ENCODE measurements around the gene GAPDHS.

The GAPDHS gene

DNA sequence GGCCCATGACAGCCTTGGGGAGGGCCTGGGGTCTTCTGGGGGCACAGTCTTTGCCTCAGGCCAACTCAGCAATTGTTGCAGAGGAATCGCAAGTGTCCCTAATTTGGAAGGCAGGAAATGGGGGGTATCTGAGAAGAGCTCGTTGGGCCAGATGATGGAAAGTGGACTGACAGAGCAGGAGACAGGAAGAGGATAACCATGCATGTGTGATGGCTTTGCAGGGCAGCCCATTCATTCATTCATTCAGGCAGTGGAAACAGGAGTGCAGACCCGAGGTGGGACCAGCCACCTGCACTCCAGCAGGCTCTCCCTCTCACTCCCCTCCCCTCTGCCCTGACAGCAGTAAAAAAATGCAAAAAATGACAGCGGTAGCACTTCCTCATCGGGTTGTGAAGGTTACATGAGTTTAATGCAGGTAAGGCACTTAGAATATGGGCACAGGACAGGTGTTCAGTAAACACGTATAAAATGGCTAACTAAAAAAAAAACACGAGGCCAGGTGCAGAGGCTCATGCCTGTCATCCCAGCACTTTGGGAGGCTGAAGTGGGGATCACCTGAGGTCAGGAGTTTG is 7.2 kb downstream of the GAPDHS start:
- DNase-seq: no peak

DNA sequence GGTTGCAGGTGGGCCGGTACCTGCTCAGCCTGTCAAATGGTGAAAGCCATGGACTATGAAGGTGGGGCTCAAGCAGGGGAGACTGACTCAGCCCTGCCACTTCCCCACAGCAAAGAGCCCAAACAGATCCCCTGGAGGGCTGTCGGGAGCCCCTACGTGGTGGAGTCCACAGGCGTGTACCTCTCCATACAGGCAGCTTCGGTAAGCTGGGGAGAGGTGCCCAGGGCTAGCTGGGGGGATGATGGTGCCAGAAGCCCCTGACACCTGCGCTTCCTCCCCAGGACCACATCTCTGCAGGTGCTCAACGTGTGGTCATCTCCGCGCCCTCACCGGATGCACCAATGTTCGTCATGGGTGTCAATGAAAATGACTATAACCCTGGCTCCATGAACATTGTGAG is 9.0 kb downstream of the GAPDHS start:
- no peak for DNase-seq

DNA sequence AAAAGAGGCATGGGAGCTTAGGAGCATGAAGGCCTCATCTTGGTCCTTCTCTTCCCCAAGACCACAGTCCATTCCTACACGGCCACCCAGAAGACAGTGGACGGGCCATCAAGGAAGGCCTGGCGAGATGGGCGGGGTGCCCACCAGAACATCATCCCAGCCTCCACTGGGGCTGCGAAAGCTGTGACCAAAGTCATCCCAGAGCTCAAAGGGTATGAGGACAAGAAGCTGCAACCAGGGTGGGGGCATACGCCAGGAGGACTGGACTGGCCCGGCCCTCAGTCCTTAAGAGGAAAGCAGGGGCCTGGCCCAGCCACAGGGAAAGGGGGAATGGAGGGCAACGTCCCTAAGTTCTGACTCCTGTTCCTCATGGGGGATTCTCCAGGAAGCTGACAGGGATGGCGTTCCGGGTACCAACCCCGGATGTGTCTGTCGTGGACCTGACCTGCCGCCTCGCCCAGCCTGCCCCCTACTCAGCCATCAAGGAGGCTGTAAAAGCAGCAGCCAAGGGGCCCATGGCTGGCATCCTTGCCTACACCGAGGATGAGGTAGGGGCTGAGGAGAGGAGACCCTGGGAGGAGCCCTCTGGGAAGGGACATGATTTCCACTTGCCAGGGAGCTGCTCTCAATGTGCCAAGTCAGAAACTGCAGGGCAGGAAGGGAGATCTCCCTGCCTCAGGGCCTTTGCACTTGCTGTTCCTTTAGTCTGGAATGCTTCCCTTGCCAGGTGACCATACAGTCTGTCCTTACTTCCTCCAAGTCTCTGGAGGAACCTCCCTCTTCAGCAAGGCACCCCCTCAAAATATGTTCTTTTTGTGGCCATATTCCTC is 10.2 kb downstream of the GAPDHS start:
- no peak for DNase-seq

DNA sequence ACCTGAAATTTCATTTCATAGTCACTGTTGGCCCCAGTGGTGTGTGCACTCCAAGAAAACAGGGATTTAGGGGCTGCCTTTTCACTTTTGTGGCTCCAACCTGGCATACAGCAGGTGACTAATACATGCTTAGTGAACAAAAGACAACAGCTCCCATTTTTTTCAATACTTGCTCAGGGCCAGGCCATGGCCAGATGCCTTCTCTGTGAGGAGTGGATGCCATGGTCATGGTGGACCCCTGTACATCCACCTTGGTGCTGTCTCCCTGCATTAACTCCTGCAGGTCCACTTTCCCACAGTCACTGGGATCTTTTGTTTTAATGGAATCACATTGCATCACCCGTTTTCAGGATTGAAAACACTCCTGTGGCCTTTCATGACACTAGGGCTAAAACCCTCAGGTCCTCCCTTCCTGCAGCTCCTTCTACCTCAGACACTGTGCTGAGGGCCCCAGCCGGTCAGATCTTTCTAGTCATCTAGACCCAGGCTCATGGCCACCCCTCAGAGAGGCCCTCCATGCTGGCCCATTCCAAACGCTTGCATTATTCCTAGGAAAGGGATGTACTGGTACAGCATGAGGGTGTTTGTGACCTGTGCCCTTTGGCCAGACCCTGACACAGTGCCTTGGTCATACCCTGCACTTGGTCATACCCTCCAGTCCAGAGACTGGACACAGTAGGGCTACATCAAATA is 11.0 kb downstream of the GAPDHS start:
- DNase-seq: no peak

DNA sequence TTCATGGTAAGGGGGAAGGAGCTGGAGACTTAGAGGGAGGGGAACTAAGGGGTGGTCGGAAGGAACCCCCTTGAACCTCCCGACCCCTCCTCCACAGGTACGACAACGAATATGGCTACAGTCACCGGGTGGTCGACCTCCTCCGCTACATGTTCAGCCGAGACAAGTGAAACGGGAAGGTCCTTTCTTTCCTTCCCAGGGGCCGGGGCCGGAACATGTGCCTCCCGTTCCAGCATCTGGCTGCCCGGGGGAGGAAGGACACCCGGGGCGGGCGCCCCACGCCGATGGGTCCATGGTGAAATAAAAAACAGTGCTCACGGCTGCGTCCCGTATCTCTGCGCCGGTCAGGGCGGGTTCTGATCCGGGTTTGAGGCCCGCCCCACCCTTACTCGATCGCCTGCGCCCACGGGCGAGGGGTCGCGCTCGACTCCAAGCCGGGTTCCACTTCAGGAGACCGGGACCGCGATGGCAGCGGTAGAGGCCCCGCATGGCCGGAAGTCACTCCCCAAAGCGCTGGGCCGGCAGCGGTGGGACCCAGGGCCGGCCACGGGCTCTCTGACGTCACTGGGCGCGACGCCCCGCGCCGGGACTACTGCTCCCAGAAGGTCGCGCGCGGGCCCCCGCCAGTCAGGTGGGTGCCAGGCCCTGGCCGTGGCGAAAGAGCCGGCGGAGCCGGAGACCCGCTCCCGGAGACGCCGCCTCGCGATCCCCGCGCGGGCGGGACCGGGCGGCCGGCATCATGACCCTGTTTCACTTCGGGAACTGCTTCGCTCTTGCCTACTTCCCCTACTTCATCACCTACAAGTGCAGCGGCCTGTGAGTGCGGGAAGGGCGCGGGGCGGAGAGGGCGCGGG is 12.0 kb downstream of the GAPDHS start, which contains the start of gene TMEM147:
TMEM147 (plus strand) TSS at position 626 of the 854 bp plus-strand sequence; CDS start at position 740, 114 bp downstream.
- DNase-seq: peak; percentile 88 to 94

DNA sequence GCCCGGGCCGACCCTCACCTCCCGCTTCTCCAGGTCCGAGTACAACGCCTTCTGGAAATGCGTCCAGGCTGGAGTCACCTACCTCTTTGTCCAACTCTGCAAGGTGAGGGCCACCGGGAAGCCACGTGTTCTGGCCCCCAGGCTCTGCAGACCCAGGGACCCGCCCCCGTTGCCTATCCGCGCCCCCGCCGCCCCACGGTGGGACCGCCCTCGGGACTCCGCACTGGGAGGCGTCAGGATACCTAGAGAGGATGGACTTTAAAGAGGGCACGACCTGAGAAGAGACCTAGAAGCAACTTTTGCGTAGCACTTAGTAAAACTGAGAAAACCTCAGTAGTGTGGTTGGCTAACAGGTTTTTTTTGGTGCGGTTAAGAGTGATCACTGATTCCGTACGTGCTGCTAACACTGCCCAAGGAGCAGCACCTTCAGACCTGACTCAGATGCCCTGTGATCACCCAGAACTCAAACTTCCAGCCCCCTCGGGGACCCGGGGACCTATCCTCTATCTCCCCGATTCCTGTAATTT is 12.7 kb downstream of the GAPDHS start:
- DNase-seq: peak in 1 of 2 donors; percentile 8

DNA sequence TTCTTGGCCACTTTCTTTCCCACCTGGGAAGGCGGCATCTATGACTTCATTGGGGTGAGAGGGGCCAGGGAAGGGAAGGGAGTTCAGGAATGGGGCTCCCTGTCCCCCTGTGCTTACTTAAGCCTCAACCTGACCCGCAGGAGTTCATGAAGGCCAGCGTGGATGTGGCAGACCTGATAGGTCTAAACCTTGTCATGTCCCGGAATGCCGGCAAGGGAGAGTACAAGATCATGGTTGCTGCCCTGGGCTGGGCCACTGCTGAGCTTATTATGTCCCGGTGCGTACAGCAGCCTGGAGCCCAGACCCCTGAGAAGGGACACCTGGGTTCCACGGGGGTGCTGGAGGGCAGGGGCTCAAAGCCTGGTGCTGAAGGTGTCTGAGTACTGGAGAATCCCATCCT is 13.3 kb downstream of the GAPDHS start:
- DNase-seq: no peak

DNA sequence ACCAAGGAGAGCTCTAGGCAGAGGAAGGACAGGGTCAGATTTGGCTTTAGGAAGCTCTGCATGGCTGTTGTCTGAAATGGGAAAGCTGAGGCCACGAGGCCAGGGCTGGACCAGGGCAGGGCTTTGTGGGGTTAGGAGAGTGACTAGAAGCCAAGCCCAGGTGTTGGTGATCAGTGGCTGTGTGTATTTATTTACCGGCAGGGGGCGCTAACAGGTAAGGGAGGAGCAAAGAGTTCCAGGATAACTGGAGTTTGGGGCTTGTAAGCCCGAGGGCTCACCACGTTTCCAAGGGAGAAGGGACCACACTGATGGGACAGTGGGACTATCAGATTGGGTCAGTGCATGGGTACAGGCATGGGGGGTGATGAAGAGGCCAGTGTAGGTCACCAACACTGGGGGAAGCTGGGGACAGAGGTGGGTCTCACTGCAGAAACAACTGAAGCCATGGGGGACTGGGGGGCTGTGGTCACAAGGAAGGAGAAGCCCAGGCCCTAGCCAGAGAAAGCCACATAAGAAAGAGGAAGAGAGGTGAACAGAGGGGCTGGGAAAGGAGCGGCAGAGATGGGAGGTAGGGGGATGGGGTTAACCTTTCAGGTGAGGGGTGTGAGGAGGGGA is 16.0 kb downstream of the GAPDHS start:
- DNase-seq: peak; percentile 51 to 54

DNA sequence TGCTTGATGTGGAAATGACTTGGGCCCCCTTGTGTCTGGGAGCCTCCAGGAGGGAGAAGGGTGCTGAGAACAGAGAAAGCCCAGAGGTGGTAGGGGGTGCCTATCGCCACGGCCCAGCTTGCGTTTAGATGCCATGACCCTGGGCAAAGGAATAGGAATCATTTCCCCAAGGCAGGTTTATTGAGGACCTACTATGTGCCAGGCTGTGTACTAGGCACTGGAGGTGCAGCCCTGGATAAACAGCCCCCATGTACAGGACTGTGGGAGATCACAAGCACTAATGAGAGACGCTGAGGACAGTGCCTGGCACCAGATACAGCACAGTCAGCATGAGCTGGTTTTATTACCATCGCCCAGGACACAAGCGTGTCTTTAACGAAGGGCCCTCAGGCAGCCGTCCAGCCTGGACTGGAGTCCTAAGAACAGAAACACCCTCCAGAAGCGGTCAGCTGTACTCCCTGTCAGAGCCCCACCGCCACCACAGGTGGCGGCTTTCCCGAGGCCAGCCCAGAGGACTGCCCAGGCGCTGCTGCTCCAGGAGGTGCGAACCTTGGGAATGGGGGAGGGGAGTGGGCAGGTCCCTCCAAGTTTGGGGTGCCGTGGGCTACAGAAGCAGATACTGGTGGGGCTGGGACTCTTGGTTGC is 16.7 kb downstream of the GAPDHS start:
- no peak for DNase-seq

DNA sequence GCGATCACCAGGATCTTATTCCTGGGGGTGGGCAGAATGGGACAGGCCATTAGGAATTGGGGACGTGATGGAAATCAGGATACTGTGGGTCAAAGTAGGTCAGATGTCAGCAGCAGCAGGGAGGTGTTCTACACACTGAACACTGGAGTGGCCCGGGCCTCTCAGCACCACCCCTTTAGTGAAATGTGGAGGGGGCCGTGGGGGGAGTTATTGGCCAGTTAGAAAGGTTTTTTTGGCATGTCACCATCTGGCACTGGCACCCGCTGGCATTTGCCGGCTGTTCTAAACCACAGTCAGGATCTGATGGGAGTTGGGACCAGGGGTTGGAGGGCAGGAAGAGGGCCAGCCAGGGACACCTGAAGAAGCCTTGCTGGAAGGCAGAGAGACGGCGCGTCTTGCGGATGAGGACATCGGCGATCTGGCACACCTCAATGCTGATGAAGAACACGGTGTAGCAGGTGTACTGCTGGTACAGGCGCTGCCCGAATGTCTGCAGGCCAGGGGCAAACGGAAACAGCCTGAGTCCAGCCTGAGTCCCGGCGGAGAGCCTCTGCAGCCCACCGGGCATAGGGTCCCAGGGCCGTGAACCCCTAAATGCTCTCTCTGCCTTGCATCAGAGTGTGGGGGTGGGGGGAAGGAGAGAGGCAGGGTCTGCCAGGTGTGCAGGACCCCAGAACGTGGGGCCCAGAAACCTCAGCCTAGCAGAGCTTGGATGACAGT is 18.0 kb downstream of the GAPDHS start:
- DNase-seq: no peak

DNA sequence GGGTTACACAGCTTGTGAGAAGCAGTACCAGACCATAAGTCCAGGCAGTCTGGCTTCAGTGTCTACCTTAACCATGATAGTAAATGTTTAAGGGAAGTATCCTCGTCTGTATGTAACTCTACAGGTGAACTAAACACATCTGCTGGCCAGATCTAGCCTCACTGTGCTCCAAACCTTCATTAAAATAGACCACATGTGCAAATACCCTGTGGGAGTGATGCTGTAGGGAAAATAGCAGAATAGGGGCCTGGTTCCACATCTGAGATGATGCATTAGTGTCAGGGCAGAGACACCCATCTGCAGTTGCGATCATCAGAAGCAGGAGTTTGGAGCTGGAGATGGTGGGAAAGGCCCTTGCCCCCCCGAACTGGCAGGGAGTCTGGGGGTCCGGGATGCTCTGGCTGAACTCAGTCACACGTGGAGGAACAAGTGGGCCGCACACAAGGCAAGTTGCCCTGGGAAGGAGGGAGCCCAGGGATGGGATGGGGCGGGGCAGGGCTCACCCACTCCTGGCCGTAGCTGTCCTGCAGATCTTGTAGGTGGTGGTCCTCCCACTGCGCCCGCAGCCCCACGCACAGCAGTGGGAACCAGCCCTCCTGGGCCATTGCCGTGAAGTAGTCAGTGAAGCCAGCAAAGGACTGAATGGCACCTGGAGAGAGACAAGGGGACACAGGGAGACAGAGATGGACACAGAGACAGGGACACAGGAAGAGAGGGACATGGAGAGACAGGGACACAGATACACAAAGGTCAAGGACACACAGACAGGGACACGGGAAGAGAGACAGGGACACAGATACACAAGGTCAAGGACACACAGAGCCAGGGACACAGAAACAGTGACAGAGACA is 19.5 kb downstream of the GAPDHS start:
- no peak for DNase-seq

DNA sequence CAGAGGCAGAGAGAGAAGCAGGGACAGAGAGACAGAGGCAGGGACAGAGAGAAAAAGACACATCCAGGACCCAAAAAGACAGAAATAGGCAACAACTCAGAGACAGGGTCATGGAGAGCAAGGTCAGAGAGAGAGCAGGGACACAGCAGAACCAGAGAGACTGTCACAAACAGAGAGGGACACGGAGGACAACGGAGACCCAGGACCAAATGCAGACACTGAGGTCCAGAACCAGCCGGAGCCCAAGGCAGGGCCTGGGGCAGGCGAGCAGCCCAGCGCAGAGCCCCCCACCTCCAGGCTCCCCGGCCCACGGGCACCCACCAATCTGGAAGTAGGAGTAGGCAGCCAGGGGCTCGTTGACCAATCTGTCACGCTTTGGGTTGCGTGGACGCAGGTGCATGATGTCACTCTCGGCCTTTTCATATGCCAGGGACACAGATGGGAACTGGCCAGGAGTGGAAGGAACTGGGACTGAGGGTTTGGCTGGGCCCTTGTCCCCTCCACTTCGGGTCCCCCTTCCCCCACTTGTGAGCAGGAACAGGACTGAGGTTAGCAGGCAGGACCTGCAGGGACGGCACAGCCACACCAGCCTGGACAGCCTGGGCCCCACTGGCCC is 20.2 kb downstream of the GAPDHS start:
- DNase-seq: no peak

DNA sequence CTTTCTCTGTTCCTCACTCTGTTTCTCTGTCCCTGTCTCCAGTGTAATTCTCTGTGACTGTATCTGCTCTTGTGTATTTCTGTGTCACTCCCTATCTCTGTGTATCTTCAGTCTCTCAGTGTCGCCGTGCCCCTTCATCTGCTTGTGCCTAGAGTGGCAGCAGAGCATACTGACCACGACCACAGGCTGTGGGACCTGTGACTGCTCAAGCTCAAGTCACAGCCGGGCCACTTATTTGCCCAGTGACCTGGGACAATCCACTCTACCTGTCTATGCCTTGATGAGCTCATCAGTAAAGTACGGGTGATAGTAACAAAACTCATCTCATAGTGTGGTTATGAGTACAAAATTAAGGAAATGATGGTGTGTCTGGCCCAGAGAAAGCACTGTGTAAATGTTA is 20.8 kb downstream of the GAPDHS start:
- DNase-seq: no peak

DNA sequence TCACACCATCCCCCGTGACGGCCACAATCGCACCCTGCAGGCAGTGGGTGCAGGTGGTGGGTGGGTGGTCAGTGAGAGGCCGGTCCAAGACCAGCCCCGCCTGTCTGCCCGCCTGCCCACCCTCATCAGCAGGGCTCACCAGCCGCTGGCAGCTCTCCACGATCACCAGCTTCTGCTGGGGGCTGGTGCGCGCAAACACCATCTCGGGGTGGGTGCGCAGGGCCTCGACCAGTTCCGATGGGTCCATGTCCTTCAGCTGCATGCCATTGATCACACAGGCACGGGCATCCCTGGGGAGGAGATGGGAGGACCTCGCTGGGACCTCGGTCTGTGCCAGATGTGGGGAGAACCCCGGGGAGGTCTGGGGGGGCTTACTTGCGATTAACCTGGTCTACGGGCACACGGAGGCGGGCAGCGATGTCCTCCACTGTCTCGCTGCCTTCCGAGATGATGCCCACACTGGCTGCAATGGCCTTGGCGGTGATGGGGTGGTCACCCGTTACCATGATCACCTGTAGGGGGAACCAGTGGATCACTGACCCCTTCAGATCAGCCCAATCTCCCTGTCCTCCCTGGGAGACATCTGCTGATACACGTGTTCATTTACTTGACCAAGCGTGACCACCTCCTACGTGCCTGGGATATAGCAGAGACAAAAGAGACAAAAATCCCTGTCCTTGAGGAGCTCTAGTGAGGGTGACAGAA is 22.2 kb downstream of the GAPDHS start:
- no peak for DNase-seq

DNA sequence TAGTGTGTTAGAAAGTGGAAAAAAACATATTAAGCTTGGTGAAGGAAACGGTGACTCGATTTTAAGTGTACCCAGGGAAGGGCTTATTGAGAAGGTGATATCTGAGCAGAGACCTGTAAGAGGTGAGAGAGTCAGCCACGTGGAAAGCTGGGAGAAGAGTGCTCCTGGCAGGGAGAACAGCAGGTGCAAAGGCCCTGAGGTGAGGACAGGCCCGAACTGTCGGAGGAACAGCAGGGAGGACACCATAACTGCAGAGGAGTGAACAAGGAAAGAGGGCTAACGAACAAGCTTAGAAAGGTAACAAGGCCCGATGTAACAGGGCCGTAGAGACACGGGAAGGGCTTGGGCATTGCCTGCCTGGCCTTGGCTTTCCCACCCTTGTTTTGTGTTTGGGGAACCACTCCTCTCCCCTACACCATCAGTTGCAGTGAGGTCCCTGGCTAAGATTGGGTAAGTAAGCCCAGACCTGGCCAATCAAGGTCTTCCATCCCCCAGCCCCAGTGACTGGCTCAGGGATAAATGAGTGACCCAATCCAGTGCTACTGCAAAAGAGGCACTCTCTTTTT is 22.9 kb downstream of the GAPDHS start:
- no peak for DNase-seq

DNA sequence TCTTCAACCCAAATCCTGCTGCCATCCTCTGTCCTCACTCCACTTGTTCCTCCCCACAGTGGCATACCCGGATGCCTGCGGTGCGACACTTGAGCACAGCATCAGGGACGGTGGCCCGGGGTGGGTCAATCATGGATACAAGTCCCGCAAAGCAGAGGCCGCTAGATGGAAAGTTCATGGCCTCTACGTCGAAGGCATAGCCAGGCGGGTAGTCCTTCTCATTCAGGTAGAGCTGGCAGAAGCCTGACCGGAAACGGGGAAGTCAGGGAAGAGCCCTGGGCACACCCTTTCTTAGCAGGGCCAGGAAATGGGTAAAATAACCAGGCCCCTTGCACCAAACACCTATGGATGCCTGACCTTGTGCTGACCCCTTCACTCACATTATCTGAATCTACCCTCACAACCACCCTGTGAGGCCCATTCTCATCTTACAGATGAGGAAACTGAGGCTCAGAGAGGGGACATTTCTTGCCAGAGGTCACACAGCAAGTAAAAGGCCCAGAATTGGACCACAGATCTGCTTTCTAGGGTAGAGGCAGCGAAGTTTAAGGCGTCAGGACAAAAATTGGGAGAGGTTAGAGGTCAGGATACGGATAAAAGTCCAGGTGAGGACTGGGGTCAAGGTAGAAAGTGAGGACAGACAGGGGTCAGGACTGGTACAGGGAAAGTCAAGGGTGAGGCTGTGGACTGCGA is 23.7 kb downstream of the GAPDHS start:
- DNase-seq: no peak

DNA sequence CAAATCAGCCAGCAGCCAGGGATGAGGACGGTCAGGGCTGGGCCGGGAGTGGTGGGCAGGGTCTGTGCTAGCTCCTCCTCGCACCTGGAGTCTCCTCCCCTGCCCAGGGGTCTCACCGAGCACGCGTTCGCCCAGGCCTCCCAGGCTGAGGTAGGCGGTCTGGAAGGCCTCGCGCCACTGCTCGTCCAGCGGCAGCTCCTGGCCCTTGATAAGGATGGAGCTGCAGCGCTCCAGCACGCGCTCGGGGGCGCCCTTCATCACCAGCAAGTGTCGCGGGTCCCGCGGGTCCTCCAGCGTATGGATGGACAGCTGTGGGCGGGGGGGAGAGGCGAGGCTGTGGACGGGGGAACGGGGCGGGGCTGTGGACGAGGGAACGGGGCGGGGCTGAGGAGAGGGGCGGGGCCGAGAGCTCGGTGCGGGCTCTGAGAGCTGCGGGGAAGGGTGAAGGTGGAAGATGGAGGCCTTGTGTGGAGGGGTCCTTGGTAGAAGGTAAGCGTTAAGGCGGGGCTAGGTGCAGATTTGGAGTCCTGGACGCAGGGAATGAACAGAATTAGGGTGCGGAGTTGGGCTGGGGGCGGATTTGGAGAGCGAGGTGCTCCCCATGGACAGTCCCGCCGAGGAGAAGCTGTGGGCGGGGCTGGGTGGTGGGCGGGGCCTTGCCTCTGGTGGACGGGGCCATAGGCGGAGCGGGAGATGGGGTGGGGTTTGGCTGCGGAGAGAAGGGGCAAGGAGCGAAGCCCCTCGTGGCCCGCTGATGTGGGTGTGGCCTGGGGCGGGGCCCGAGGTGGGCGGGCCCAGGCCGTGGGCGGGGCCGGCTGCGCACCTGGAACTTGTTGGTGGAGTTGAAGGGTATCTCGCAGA is 24.5 kb downstream of the GAPDHS start:
- DNase-seq: peak; percentile 3 to 20

All from inflammatory macrophage (primary cell).